NB4 (cell line): ENCODE measurements around the gene ANKRD18B.
"Not testable (repeated sequence)": the region's sequence is repeated elsewhere in the genome, so short reads cannot be mapped to it uniquely, and the experiment has no call there.

Source experiments
- MYC ChIP-seq: IDR thresholded peaks from 2 replicates; pipeline ENCODE4 v1.6.1; 2011; ENCODE audit warnings: low read depth, low read length
- POLR2A ChIP-seq: IDR thresholded peaks from 2 replicates; pipeline ENCODE4 v1.6.1; 2011; ENCODE audit warnings: mild to moderate bottlenecking; ENCODE audit not compliant: insufficient read length; ENCODE audit errors: extremely low read depth
- TF ChIP-seq, protein P1 (sequence below): IDR thresholded peaks from one replicate; pipeline ENCODE4 v1.5.1; 2012; ENCODE audit warnings: low read depth, low read length
- TF ChIP-seq, protein P2 (sequence below): IDR thresholded peaks from 2 replicates; pipeline ENCODE4 v1.6.1; 2011; ENCODE audit warnings: low read depth, low read length

DNA sequence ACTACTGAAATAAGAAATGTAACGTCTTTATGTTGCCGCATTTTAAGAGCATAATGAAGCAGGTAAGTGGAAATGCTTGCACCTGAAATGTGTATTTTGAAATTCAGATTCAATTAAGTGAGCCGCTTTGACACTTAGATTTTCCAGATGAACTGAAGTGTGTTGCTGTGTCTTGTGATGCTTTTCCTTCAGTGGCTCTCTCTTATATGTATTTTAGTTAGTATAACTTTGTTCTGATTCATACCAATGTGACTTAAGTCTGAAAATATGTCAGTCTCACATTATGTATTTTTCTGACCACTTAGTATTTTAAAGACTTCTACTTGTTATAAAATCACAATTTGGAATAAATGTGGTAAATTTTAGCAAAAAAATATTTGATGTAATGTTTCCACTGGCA, 25.4 kb downstream of the ANKRD18B start:
- TF ChIP-seq, protein P1, sequence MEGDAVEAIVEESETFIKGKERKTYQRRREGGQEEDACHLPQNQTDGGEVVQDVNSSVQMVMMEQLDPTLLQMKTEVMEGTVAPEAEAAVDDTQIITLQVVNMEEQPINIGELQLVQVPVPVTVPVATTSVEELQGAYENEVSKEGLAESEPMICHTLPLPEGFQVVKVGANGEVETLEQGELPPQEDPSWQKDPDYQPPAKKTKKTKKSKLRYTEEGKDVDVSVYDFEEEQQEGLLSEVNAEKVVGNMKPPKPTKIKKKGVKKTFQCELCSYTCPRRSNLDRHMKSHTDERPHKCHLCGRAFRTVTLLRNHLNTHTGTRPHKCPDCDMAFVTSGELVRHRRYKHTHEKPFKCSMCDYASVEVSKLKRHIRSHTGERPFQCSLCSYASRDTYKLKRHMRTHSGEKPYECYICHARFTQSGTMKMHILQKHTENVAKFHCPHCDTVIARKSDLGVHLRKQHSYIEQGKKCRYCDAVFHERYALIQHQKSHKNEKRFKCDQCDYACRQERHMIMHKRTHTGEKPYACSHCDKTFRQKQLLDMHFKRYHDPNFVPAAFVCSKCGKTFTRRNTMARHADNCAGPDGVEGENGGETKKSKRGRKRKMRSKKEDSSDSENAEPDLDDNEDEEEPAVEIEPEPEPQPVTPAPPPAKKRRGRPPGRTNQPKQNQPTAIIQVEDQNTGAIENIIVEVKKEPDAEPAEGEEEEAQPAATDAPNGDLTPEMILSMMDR, result not testable (repeated sequence)
- not testable (repeated sequence) for TF ChIP-seq POLR2A, MYC
- TF ChIP-seq, protein P2, sequence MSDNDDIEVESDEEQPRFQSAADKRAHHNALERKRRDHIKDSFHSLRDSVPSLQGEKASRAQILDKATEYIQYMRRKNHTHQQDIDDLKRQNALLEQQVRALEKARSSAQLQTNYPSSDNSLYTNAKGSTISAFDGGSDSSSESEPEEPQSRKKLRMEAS, result not testable (repeated sequence)
